Osteocyte (in vitro differentiated cells): Measurements from ENCODE around the gene ERICH6B. TPM values are rescaled to one million over a fixed set of nuclear protein-coding genes. Genes with fewer than 3 reads are reported as not detected.

Experiments used
- DNase-seq: peaks from one replicate; pipeline ENCODE4 v3.0.0; 2021; ENCODE audit warnings: mixed read lengths; ENCODE audit not compliant: unreplicated experiment; ENCODE audit errors: extremely low spot score
- H3K27ac Mint-ChIP-seq: one replicate; pipeline ENCODE4 v1.8.0; 2021; ENCODE audit warnings: mild to moderate bottlenecking, mixed read lengths; ENCODE audit not compliant: unreplicated experiment
- H3K27me3 Mint-ChIP-seq: one replicate; pipeline ENCODE4 v1.8.0; 2021; ENCODE audit warnings: mixed read lengths; ENCODE audit not compliant: unreplicated experiment
- H3K36me3 Mint-ChIP-seq: one replicate; pipeline ENCODE4 v1.8.0; 2021; ENCODE audit warnings: mixed read lengths; ENCODE audit not compliant: unreplicated experiment
- H3K4me1 Mint-ChIP-seq: one replicate; pipeline ENCODE4 v1.8.0; 2021; ENCODE audit warnings: mixed read lengths; ENCODE audit not compliant: unreplicated experiment
- H3K4me3 Mint-ChIP-seq: one replicate; pipeline ENCODE4 v1.8.0; 2021; ENCODE audit warnings: mild to moderate bottlenecking, moderate library complexity, mixed read lengths; ENCODE audit not compliant: unreplicated experiment
- H3K9me3 Mint-ChIP-seq: one replicate; pipeline ENCODE4 v1.8.0; 2021; ENCODE audit warnings: mixed read lengths; ENCODE audit not compliant: unreplicated experiment
- total RNA-seq: library from RNA; stranded (reverse); gene quantifications from 2 replicates; pipeline ENCODE4 v1.2.1, GENCODE V29; 2021
- TF ChIP-seq, protein P1 (sequence below): fragments of 200-600 bp; sonication (generic); IDR thresholded peaks from 2 replicates; pipeline ENCODE4 v1.5.0; 2021; ENCODE audit warnings: antibody characterized with exemption, mild to moderate bottlenecking, moderate library complexity

The ERICH6B gene
- total RNA-seq, 1 donor from 2014 or later = not detected

DNA sequence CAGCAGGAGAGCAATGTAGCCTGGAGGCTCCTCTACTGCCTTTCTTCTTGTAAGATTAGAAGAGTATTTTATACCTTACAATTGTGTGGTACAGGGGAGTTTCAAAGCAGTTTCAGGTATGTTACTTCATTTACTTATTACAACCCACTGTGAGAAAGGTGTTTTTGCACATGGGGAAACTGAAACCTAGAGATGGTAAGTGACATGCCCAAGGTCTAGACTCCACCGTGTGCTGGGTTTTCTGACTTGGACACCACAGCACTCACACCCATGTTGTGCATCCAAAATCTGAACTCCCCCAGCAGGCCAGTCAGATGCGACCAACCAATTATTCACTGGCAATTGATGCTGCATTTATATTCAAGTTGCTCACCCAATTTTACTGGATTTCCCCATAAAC lies 22.8 kb downstream of the ERICH6B start:
- Mint-ChIP-seq H3K4me1 (no peaks in the 10 kb centered on the region), H3K27ac (no peak overlapping the region), H3K4me3 (no peak overlapping the region), H3K9me3 (no peaks in the 10 kb centered on the region), H3K36me3 (no peaks in the 10 kb centered on the region), H3K27me3 (peaks cover 30% of the 10 kb centered on the region)
- TF ChIP-seq, protein P1, sequence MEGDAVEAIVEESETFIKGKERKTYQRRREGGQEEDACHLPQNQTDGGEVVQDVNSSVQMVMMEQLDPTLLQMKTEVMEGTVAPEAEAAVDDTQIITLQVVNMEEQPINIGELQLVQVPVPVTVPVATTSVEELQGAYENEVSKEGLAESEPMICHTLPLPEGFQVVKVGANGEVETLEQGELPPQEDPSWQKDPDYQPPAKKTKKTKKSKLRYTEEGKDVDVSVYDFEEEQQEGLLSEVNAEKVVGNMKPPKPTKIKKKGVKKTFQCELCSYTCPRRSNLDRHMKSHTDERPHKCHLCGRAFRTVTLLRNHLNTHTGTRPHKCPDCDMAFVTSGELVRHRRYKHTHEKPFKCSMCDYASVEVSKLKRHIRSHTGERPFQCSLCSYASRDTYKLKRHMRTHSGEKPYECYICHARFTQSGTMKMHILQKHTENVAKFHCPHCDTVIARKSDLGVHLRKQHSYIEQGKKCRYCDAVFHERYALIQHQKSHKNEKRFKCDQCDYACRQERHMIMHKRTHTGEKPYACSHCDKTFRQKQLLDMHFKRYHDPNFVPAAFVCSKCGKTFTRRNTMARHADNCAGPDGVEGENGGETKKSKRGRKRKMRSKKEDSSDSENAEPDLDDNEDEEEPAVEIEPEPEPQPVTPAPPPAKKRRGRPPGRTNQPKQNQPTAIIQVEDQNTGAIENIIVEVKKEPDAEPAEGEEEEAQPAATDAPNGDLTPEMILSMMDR = no peak
- no peak for DNase-seq

DNA sequence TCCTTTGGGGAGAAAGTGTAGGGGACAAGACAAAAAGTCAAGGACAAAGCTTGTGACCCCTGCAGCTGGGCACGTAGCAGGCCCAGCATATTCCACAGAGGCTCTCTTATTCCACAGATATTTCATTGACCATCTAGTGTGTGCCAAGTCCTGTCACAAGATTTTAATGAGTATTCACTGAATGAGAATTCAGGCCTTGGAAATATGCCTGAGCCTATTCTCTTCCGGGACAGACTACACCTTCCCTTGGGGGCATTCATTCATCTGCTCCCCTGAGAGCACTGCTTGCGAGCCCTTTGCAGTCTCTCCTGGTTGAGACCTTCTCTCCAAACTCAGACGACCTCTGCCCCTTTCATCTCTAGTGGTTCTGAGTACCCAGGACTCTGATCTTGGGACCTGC lies 25.5 kb downstream of the ERICH6B start:
- Mint-ChIP-seq H3K27me3 (peaks cover 38% of the 10 kb centered on the region), H3K9me3 (no peaks in the 10 kb centered on the region), H3K4me3 (no peak overlapping the region), H3K4me1 (no peaks in the 10 kb centered on the region), H3K36me3 (no peaks in the 10 kb centered on the region), H3K27ac (no peak overlapping the region)
- no peak for DNase-seq
- TF ChIP-seq, protein P1 = no peak

DNA sequence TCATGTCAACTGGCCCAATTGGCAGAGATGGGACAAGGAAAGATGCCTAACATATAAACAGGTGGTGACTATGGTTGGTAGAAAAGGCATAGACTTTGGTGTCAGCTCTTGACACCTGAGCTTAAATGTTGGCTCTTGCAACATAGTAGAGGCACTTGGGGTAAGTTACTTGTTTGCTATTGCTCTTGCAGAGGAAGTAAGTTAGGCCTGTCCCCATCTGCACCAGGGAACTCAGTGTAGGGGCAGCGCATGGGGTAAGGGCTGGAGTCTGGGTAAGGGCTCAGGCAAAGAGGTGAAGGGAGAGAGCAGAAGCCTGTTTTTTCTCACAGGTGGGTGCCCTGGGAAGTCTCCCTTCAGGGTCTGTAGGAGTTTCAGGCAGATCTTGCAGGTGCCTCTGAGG lies 27.6 kb downstream of the ERICH6B start:
- no peaks in the 10 kb centered on the region for H3K36me3 Mint-ChIP-seq
- TF ChIP-seq, protein P1 = no peak
- H3K4me3 Mint-ChIP-seq = no peak overlapping the region
- no peaks in the 10 kb centered on the region for H3K4me1 Mint-ChIP-seq
- DNase-seq = no peak
- peaks cover 39% of the 10 kb centered on the region for H3K27me3 Mint-ChIP-seq
- no peak overlapping the region for H3K27ac Mint-ChIP-seq
- H3K9me3 Mint-ChIP-seq = no peaks in the 10 kb centered on the region

GRCh38 chr13:45584816-45585215 lies 30.7 kb downstream of the ERICH6B start:
- no peak overlapping the region for H3K4me3 Mint-ChIP-seq
- no peak overlapping the region for H3K27ac Mint-ChIP-seq
- DNase-seq = no peak
- H3K9me3 Mint-ChIP-seq = no peaks in the 10 kb centered on the region
- TF ChIP-seq, protein P1 = peak; percentile 35
- no peaks in the 10 kb centered on the region for H3K4me1 Mint-ChIP-seq
- no peaks in the 10 kb centered on the region for H3K36me3 Mint-ChIP-seq
- peaks cover 65% of the 10 kb centered on the region for H3K27me3 Mint-ChIP-seq

DNA sequence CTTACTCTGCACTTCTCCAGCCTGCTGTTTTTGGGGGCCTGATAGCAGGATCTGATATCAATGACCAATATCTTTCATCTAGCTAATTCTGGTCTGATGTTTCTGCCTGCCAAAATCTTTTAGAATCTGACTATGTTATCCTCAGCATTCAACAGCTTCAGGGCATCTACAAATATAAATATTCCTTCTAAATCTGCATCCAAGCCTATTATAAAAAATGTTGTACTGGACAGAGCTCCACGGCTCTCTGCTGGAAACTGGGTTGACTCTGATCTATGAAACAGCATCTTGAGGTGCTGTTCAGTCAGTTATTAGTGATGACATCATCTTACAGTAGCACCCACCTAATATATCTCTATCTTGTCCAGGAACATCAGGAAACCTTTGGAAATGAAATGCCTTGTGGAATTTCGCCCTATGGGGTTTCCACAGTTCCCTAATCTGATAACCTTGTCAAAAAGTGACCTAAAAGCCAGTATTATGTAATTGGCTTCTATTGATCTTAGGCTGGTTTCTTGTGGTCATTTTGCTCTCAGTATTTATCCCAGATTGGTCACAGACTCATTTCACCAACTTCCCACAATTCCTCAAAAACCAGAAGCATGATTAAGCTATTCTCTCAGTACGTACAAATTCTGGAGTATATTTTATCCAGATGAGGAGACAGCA lies 33.0 kb downstream of the ERICH6B start:
- H3K27me3 Mint-ChIP-seq = peaks cover 81% of the 10 kb centered on the region
- H3K36me3 Mint-ChIP-seq = no peaks in the 10 kb centered on the region
- TF ChIP-seq, protein P1 = no peak
- DNase-seq = no peak
- H3K4me3 Mint-ChIP-seq = no peak overlapping the region
- H3K27ac Mint-ChIP-seq = no peak overlapping the region
- H3K9me3 Mint-ChIP-seq = no peaks in the 10 kb centered on the region
- H3K4me1 Mint-ChIP-seq = peaks cover 5% of the 10 kb centered on the region
